Stomach (tissue), 4 donors: ENCODE data around the gene PLEKHM3.

Experiments used
- CTCF ChIP-seq, 7 experiments: fragments of 450-650 bp in 4 of 7; fragments of 200-600 bp in 3 of 7; sonication (generic) in 3 of 7; IDR thresholded peaks; one replicate each; pipeline ENCODE4 v1.5.1; 2016 to 2019; ENCODE audit warnings: antibody characterized with exemption in 7 of 7, control low read depth in 2 of 7, mild to moderate bottlenecking in 1 of 7
- EP300 ChIP-seq: sonication (generic); formaldehyde crosslinking; IDR thresholded peaks from one replicate; pipeline ENCODE4 v1.6.1; 2017; ENCODE audit warnings: antibody characterized with exemption
- POLR2A ChIP-seq, 4 donors: fragments of 450-650 bp; IDR thresholded peaks; one replicate each; pipeline ENCODE4 v1.6.1; 2016; ENCODE audit warnings: antibody characterized with exemption in 4 of 4, control low read depth in 2 of 4, mild to moderate bottlenecking in 1 of 4, moderate library complexity in 1 of 4
- POLR2AphosphoS5 ChIP-seq, 3 donors: sonication (generic); formaldehyde crosslinking; IDR thresholded peaks; one replicate each; pipeline ENCODE4 v1.6.1; 2016; ENCODE audit warnings: antibody characterized with exemption in 3 of 3

- TF ChIP-seq CTCF (IDR thresholded peaks at IDR 0.05) (no peak), POLR2A (IDR thresholded peaks at IDR 0.05) (no peak), EP300 (no peak), POLR2AphosphoS5 (IDR thresholded peaks at IDR 0.05) (no peak)
Observed at GRCh38 chr2:207805566-207806226, 219.6 kb downstream of the PLEKHM3 start.
